IMR-90 (cell line): Measurements from ENCODE around the gene AFF2. TPM values are rescaled to one million over a fixed set of nuclear protein-coding genes. Genes with fewer than 3 reads are reported as not detected.

Experiments used
- ATAC-seq: fragments of 200-7000 bp; cut with Tn5 transposase; 2 replicates; pipeline ENCODE4 v1.9.1; 2020; ENCODE audit warnings: low read depth, mild to moderate bottlenecking, moderate library complexity
- BruUV-seq: library from RNA; stranded (reverse); fragments of 400-500 nt; replicated peaks from 2 replicates; lab custom pipeline; 2021; lab: Mats Ljungman, UMichigan
- CTCF ChIA-PET: fragments of 300-600 bp; formaldehyde crosslinking; extraction: SDS; loops from one replicate; lab custom pipeline; 2021; ENCODE audit warnings: antibody characterized with exemption; lab: Yijun Ruan, JAX
- POLR2A ChIA-PET: fragments of 300-600 bp; sonication (Branson Sonifier 250); formaldehyde crosslinking; loops from one replicate; lab custom pipeline; 2022; ENCODE audit warnings: antibody characterized with exemption; ENCODE audit not compliant: unreplicated experiment; lab: Charles Lee
- DNase-seq: peaks from one replicate; pipeline ENCODE4 v3.0.0; 2013
- H2AFZ ChIP-seq: replicated peaks from 2 replicates; pipeline ENCODE3; 2013; ENCODE audit warnings: low read length, mild to moderate bottlenecking; ENCODE audit not compliant: poor library complexity
- H2AK5ac ChIP-seq: 2 replicates; pipeline ENCODE4 v1.6.1; 2013; ENCODE audit warnings: low read depth, low read length, inconsistent platforms
- H2AK9ac ChIP-seq: replicated peaks from 2 replicates; pipeline ENCODE3; 2013; ENCODE audit warnings: mild to moderate bottlenecking, low read depth, low read length, moderate library complexity; ENCODE audit not compliant: poor library complexity
- H2BK120ac ChIP-seq: 2 replicates; pipeline ENCODE4 v1.6.1; 2013; ENCODE audit warnings: low read depth, low read length, inconsistent platforms
- H2BK15ac ChIP-seq: 3 replicates; pipeline ENCODE4 v1.6.1; 2013; ENCODE audit warnings: low read depth, low read length, inconsistent platforms
- H2BK20ac ChIP-seq: 2 replicates; pipeline ENCODE4 v1.6.1; 2013; ENCODE audit warnings: low read depth, mild to moderate bottlenecking, inconsistent platforms, low read length, moderate library complexity
- H2BK5ac ChIP-seq: 2 replicates; pipeline ENCODE4 v1.6.1; 2013; ENCODE audit warnings: mild to moderate bottlenecking, low read depth, low read length, inconsistent platforms; ENCODE audit not compliant: poor library complexity, severe bottlenecking
- H3K14ac ChIP-seq: replicated peaks from 2 replicates; pipeline ENCODE4 v1.6.1; 2013; ENCODE audit warnings: low read depth, low read length, inconsistent platforms
- H3K18ac ChIP-seq: 2 replicates; pipeline ENCODE4 v1.6.1; 2013; ENCODE audit warnings: low read depth, low read length, control low read depth
- H3K23ac ChIP-seq: 2 replicates; pipeline ENCODE4 v1.6.1; 2013; ENCODE audit warnings: low read depth, low read length, inconsistent platforms
- H3K27ac ChIP-seq: 2 replicates; pipeline ENCODE4 v1.5.1; 2013; ENCODE audit warnings: mild to moderate bottlenecking, control low read depth, low read length; ENCODE audit not compliant: insufficient read depth
- H3K27me3 ChIP-seq: 2 replicates; pipeline ENCODE4 v1.6.1; 2013; ENCODE audit warnings: low read length; ENCODE audit not compliant: control insufficient read depth, insufficient read depth
- H3K36me3 ChIP-seq: 2 replicates; pipeline ENCODE4 v1.6.1; 2013; ENCODE audit warnings: low read length, mixed read lengths; ENCODE audit not compliant: control insufficient read depth, insufficient read depth
- H3K4ac ChIP-seq: 2 replicates; pipeline ENCODE4 v1.6.1; 2013; ENCODE audit warnings: low read depth, low read length, inconsistent platforms
- H3K4me1 ChIP-seq: 2 replicates; pipeline ENCODE4 v1.6.1; 2013; ENCODE audit warnings: low read length, mixed read lengths; ENCODE audit not compliant: control insufficient read depth, insufficient read depth
- H3K4me2 ChIP-seq: 2 replicates; pipeline ENCODE4 v1.6.1; 2013; ENCODE audit warnings: low read depth, mild to moderate bottlenecking, control low read depth, low read length, moderate library complexity
- H3K4me3 ChIP-seq: 2 replicates; pipeline ENCODE4 v1.5.1; 2013; ENCODE audit warnings: low read depth, mild to moderate bottlenecking, control low read depth, low read length, moderate library complexity; ENCODE audit not compliant: insufficient read depth
- H3K56ac ChIP-seq: 2 replicates; pipeline ENCODE4 v1.6.1; 2013; ENCODE audit warnings: low read length, inconsistent platforms; ENCODE audit not compliant: insufficient read depth; ENCODE audit errors: extremely low read depth
- H3K79me1 ChIP-seq, 2 experiments: 2 replicates each; pipeline ENCODE4 v1.6.1; 2013; ENCODE audit warnings: low read length in 2 of 2, inconsistent platforms in 1 of 2, low read depth in 1 of 2
- H3K9ac ChIP-seq: 2 replicates; pipeline ENCODE4 v1.6.1; 2013; ENCODE audit warnings: low read depth, low read length, control low read depth
- H3K9me1 ChIP-seq: 2 replicates; pipeline ENCODE4 v1.6.1; 2013; ENCODE audit warnings: low read length, inconsistent platforms; ENCODE audit not compliant: insufficient read depth
- H3K9me3 ChIP-seq: 2 replicates; pipeline ENCODE4 v1.6.1; 2013; ENCODE audit warnings: low read length; ENCODE audit not compliant: control insufficient read depth, insufficient read depth
- H4K20me1 ChIP-seq: 2 replicates; pipeline ENCODE4 v1.6.1; 2013; ENCODE audit warnings: low read length, inconsistent platforms; ENCODE audit not compliant: insufficient read depth
- H4K5ac ChIP-seq: 2 replicates; pipeline ENCODE4 v1.6.1; 2013; ENCODE audit warnings: mild to moderate bottlenecking, low read depth, low read length, control low read depth
- H4K8ac ChIP-seq, 2 experiments: 2 replicates each; pipeline ENCODE4 v1.6.1; 2013; ENCODE audit warnings: low read depth in 2 of 2, low read length in 2 of 2, control low read depth in 1 of 2, inconsistent platforms in 1 of 2
- H4K91ac ChIP-seq: 2 replicates; pipeline ENCODE4 v1.6.1; 2013; ENCODE audit warnings: low read depth, low read length, inconsistent platforms; ENCODE audit not compliant: insufficient read depth
- BHLHE40 ChIP-seq: fragments of 150-350 bp; IDR thresholded peaks from 2 replicates; pipeline ENCODE4 v1.6.1; 2016; ENCODE audit warnings: mild to moderate bottlenecking, low read depth, low read length
- CEBPB ChIP-seq: IDR thresholded peaks from 2 replicates; pipeline ENCODE4 v1.6.1; 2012; ENCODE audit warnings: low read depth, low read length, improper control_type of control experiment
- CHD1 ChIP-seq: IDR thresholded peaks from 2 replicates; pipeline ENCODE4 v1.6.1; 2012; ENCODE audit warnings: low read depth, low read length, improper control_type of control experiment
- CTCF ChIP-seq: conservative IDR thresholded peaks from 2 replicates; pipeline ENCODE4 v1.5.1; 2012; ENCODE audit warnings: mild to moderate bottlenecking, low read depth, low read length, improper control_type of control experiment
- FOS ChIP-seq: fragments of 150-350 bp; IDR thresholded peaks from 2 replicates; pipeline ENCODE4 v1.6.1; 2016; ENCODE audit warnings: low read depth, low read length
- MAZ ChIP-seq: IDR thresholded peaks from 2 replicates; pipeline ENCODE4 v1.6.1; 2012; ENCODE audit warnings: low read depth, mild to moderate bottlenecking, low read length, improper control_type of control experiment, moderate library complexity, borderline replicate concordance
- MXI1 ChIP-seq: IDR thresholded peaks from 2 replicates; pipeline ENCODE4 v1.6.1; 2012; ENCODE audit warnings: low read depth, mild to moderate bottlenecking, low read length, moderate library complexity, borderline replicate concordance
- POLR2A ChIP-seq: IDR thresholded peaks from 2 replicates; pipeline ENCODE4 v1.6.1; 2012; ENCODE audit warnings: mild to moderate bottlenecking, low read depth, low read length
- RAD21 ChIP-seq: IDR thresholded peaks from 2 replicates; pipeline ENCODE4 v1.6.1; 2012; ENCODE audit warnings: low read length, improper control_type of control experiment
- WGBS, 2 experiments: methylation state at CpG; one replicate each; pipeline versions ENCODE4 v1.1.5 to v1.1.7; 2013; ENCODE audit warnings: missing lambda C conversion rate in 2 of 2; ENCODE audit not compliant: insufficient read length in 1 of 2; ENCODE audit errors: extremely low coverage in 2 of 2; 5-methylcytosine and 5-hydroxymethylcytosine counted together
- dilution Hi-C: fragments of 300-500 bp; cut with HindIII; formaldehyde crosslinking; loops from one replicate; pipeline ENCODE4 v1.14.3; 2018; ENCODE audit warnings: low sequenced_read_pairs; ENCODE audit not compliant: unreplicated experiment
- in situ Hi-C: fragments of 300-500 bp; cut with MboI; formaldehyde crosslinking; loops from 3 replicates; pipeline ENCODE4 v1.14.3; 2019; ENCODE audit warnings: low sequenced_read_pairs, inconsistent platforms, mixed read lengths
- intact Hi-C: fragments of 100-400 bp; cut with micrococcal nuclease; formaldehyde crosslinking; loops from 2 replicates; pipeline ENCODE4 v1.10.0; 2022
- polyA plus RNA-seq, 3 experiments: library from polyadenylated mRNA; depleted of rRNA; stranded (reverse); fragments of >200 nt; gene quantifications; 2 replicates each; pipeline ENCODE4 v1.2.3, GENCODE V29; 2012; ENCODE audit warnings: low replicate concordance in 1 of 3
- total RNA-seq: library from RNA; depleted of rRNA; stranded (reverse); fragments of >200 nt; gene quantifications from 2 replicates; pipeline ENCODE4 v1.2.3, GENCODE V29; 2012
- TF ChIP-seq, protein P1 (sequence below): fragments of 150-350 bp; IDR thresholded peaks from 2 replicates; pipeline ENCODE4 v1.6.1; 2017; ENCODE audit warnings: mild to moderate bottlenecking, antibody characterized with exemption, low read length, low read depth
- TF ChIP-seq, protein P2 (sequence below): fragments of 150-350 bp; IDR thresholded peaks from 2 replicates; pipeline ENCODE4 v1.6.1; 2016; ENCODE audit warnings: low read depth, mild to moderate bottlenecking, low read length, moderate library complexity, borderline replicate concordance

The AFF2 gene
- total and polyA plus RNA-seq, 2 of the 4 experiments (the other 2 are of a cell fraction): 0.15 to 0.72 TPM

GRCh38 chrX:148572337-148572736, 71.9 kb downstream of the AFF2 start:
- no peak overlapping the region for H3K4me2 ChIP-seq
- no peaks in the 10 kb centered on the region for H3K27me3 ChIP-seq
- H3K79me1 ChIP-seq: no peaks in the 10 kb centered on the region
- H2BK15ac ChIP-seq: no peak overlapping the region
- no peaks in the 10 kb centered on the region for H3K9me1 ChIP-seq
- H2BK5ac ChIP-seq: no peak overlapping the region
- no peak overlapping the region for H2AK9ac ChIP-seq
- H4K20me1 ChIP-seq: no peaks in the 10 kb centered on the region
- ATAC-seq (no peak), DNase-seq (no peak)
- BruUV-seq: no TSS peak
- no peak overlapping the region for H3K14ac ChIP-seq
- no peak overlapping the region for H3K27ac ChIP-seq
- no peak overlapping the region for H4K91ac ChIP-seq
- H2AFZ ChIP-seq: no peak overlapping the region
- H3K4ac ChIP-seq: no peak overlapping the region
- H3K36me3 ChIP-seq: no peaks in the 10 kb centered on the region
- no peak overlapping the region for H2BK120ac ChIP-seq
- no peak overlapping the region for H3K18ac ChIP-seq
- TF ChIP-seq MXI1 (no peak), CTCF (no peak), MAZ (no peak), BHLHE40 (no peak), CHD1 (no peak), RAD21 (no peak), CEBPB (no peak), POLR2A (no peak), FOS (no peak)
- TF ChIP-seq, protein P1, sequence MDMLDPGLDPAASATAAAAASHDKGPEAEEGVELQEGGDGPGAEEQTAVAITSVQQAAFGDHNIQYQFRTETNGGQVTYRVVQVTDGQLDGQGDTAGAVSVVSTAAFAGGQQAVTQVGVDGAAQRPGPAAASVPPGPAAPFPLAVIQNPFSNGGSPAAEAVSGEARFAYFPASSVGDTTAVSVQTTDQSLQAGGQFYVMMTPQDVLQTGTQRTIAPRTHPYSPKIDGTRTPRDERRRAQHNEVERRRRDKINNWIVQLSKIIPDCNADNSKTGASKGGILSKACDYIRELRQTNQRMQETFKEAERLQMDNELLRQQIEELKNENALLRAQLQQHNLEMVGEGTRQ: no peak
- TF ChIP-seq, protein P2, sequence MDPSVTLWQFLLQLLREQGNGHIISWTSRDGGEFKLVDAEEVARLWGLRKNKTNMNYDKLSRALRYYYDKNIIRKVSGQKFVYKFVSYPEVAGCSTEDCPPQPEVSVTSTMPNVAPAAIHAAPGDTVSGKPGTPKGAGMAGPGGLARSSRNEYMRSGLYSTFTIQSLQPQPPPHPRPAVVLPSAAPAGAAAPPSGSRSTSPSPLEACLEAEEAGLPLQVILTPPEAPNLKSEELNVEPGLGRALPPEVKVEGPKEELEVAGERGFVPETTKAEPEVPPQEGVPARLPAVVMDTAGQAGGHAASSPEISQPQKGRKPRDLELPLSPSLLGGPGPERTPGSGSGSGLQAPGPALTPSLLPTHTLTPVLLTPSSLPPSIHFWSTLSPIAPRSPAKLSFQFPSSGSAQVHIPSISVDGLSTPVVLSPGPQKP: no peak
- H3K4me1 ChIP-seq: no peaks in the 10 kb centered on the region
- intact Hi-C loops (no loop called here), in situ Hi-C loops (no loop called here), dilution Hi-C loops (no loop called here)
- H3K9me3 ChIP-seq: no peaks in the 10 kb centered on the region
- H3K56ac ChIP-seq: no peak overlapping the region
- no peak overlapping the region for H4K8ac ChIP-seq
- POLR2A ChIA-PET: no interaction called here
- no peak overlapping the region for H3K4me3 ChIP-seq
- WGBS, 2 experiments: no CpG with 5 or more reads among the region's 4 CpGs
- H2AK5ac ChIP-seq: no peak overlapping the region
- H4K5ac ChIP-seq: no peak overlapping the region
- no peak overlapping the region for H3K9ac ChIP-seq
- H2BK20ac ChIP-seq: no peak overlapping the region
- no peak overlapping the region for H3K23ac ChIP-seq
- CTCF ChIA-PET: no interaction called here
